Measurements from ENCODE around the gene NKX2-3. TPM values are rescaled to one million over a fixed set of nuclear protein-coding genes. Genes with fewer than 3 reads are reported as not detected.

The NKX2-3 gene
- total RNA-seq, 1 donor from 2014 or later = not detected

GRCh38 chr10:99520040-99520846 is 12.5 kb upstream of the NKX2-3 start:
- intact Hi-C loops (cut with micrococcal nuclease) = no loop called here
- ATAC-seq (ENCODE audit: low read depth) = no peak
- POLR2A ChIA-PET = no interaction called here

GRCh38 chr10:99520847-99521764 is 11.6 kb upstream of the NKX2-3 start:
- intact Hi-C loops (cut with micrococcal nuclease) = no loop called here
- peaks cover 55% of the 10 kb centered on the region for H3K27me3 Mint-ChIP-seq
- no peak for TF ChIP-seq CTCF (IDR thresholded peaks at IDR 0.05)
- CTCF ChIA-PET = no interaction called here
- peaks cover 7% of the 10 kb centered on the region for H3K4me1 Mint-ChIP-seq
- no peaks in the 10 kb centered on the region for H3K9me3 Mint-ChIP-seq
- POLR2A ChIA-PET = no interaction called here
- DNase-seq (no peak), ATAC-seq (ENCODE audit: low read depth) (no peak)
- H3K27ac Mint-ChIP-seq = no peak overlapping the region
- H3K36me3 Mint-ChIP-seq (ENCODE audit: low read depth) = no peaks in the 10 kb centered on the region
- H3K4me3 Mint-ChIP-seq = no peak overlapping the region

More at GRCh38 chr10:99520040-99520846, 12.5 kb upstream of the NKX2-3 start:
- Mint-ChIP-seq H3K4me3 (no peak overlapping the region), H3K4me1 (peaks cover 7% of the 10 kb centered on the region), H3K27ac (no peak overlapping the region), H3K9me3 (no peaks in the 10 kb centered on the region), H3K27me3 (peaks cover 55% of the 10 kb centered on the region), H3K36me3 (ENCODE audit: low read depth) (no peaks in the 10 kb centered on the region)
- DNase-seq = no peak
- CTCF ChIA-PET = no interaction called here
- TF ChIP-seq CTCF (IDR thresholded peaks at IDR 0.05) = no peak

- TF ChIP-seq CTCF (IDR thresholded peaks at IDR 0.05) = no peak
- DNase-seq = no peak
- Mint-ChIP-seq H3K9me3 (no peaks in the 10 kb centered on the region), H3K36me3 (ENCODE audit: low read depth) (no peaks in the 10 kb centered on the region), H3K27ac (no peak overlapping the region), H3K4me3 (no peak overlapping the region), H3K4me1 (peaks cover 7% of the 10 kb centered on the region), H3K27me3 (peaks cover 61% of the 10 kb centered on the region)
- no peak for ATAC-seq (ENCODE audit: low read depth)
- intact Hi-C loops (cut with micrococcal nuclease) = no loop called here
- ChIA-PET CTCF (no interaction called here), POLR2A (no interaction called here)
Measured at GRCh38 chr10:99521765-99522469, 10.8 kb upstream of the NKX2-3 start.

GRCh38 chr10:99522470-99523250 is 10.1 kb upstream of the NKX2-3 start:
- no peak overlapping the region for H3K4me3 Mint-ChIP-seq
- H3K9me3 Mint-ChIP-seq = no peaks in the 10 kb centered on the region
- no peak overlapping the region for H3K27ac Mint-ChIP-seq
- DNase-seq = no peak
- peaks cover 7% of the 10 kb centered on the region for H3K4me1 Mint-ChIP-seq
- ChIA-PET POLR2A (no interaction called here), CTCF (no interaction called here)
- peaks cover 63% of the 10 kb centered on the region for H3K27me3 Mint-ChIP-seq
- no peak for ATAC-seq (ENCODE audit: low read depth)
- intact Hi-C loops (cut with micrococcal nuclease) = no loop called here
- H3K36me3 Mint-ChIP-seq (ENCODE audit: low read depth) = no peaks in the 10 kb centered on the region
- no peak for TF ChIP-seq CTCF (IDR thresholded peaks at IDR 0.05)
